ENCODE measurements around the gene HOXD13. TPM values are rescaled to one million over a fixed set of nuclear protein-coding genes. Genes with fewer than 3 reads are reported as not detected.

The HOXD13 gene
- total RNA-seq, 1 experiment from 2014 or later = not detected

GRCh38 chr2:176106581-176107539 is 14.3 kb downstream of the HOXD13 start, which contains the start of gene HOXD11:
TSS of gene HOXD11 (plus strand) at chr2:176107280. CDS start at chr2:176107356, 76 bp downstream.
- POLR2A ChIA-PET (ENCODE audit: unreplicated experiment) = interaction anchor here (0.8 kb wide), 1 partner anchor 1644 kb away, joined by 10 read pairs; no protein-coding TSS in a partner anchor
- DNase-seq = no peak

GRCh38 chr2:176107731-176108181 is 15.2 kb downstream of the HOXD13 start:
- no peak for DNase-seq
- no TSS peak for BruUV-seq (replicated peaks)
- Histone ChIP-seq H3K9me2 (ENCODE audit: insufficient read depth) (no peaks in the 10 kb centered on the region), H4K20me1 (ENCODE audit: insufficient read depth) (no peaks in the 10 kb centered on the region), H3K4me3 (no peak overlapping the region), H3K4me1 (replicated peaks; ENCODE audit: insufficient read depth) (no peaks in the 10 kb centered on the region), H2AFZ (no peak overlapping the region), H3K9me3 (ENCODE audit: insufficient read depth, low read depth) (no peaks in the 10 kb centered on the region), H3K4me2 (no peak overlapping the region), H3K27me3 (ENCODE audit: insufficient read depth, low read depth) (peaks cover 31% of the 10 kb centered on the region; the same call in 1 of the 2 replicates), H3F3A (ENCODE audit: insufficient read depth, low read depth) (no peaks in the 10 kb centered on the region), H3K36me3 (ENCODE audit: low read depth) (no peaks in the 10 kb centered on the region), H3K79me2 (ENCODE audit: low read depth) (no peaks in the 10 kb centered on the region), H3K27ac (no peak overlapping the region)
- ChIA-PET CTCF (no interaction called here), POLR2A (ENCODE audit: unreplicated experiment) (no interaction called here)
- intact Hi-C loops (cut with micrococcal nuclease; ENCODE audit: unreplicated experiment) = no loop called here
- TF ChIP-seq EZH2 (IDR thresholded peaks at IDR 0.05; ENCODE audit: low read depth) (no peak), CTCF (conservative IDR thresholded peaks at IDR 0.05) (no peak)

More at GRCh38 chr2:176106581-176107539, 14.3 kb downstream of the HOXD13 start, which contains the start of gene HOXD11:
- Histone ChIP-seq H3K27ac (no peak within 1 kb of the TSS), H2AFZ (no peak within 1 kb of the TSS), H3K79me2 (ENCODE audit: low read depth) (no peaks in the 10 kb centered on the region), H3K9me3 (ENCODE audit: insufficient read depth, low read depth) (no peaks in the 10 kb centered on the region), H3K9me2 (ENCODE audit: insufficient read depth) (no peaks in the 10 kb centered on the region), H4K20me1 (ENCODE audit: insufficient read depth) (no peaks in the 10 kb centered on the region), H3K4me3 (no peak within 1 kb of the TSS), H3K36me3 (ENCODE audit: low read depth) (no peaks in the 10 kb centered on the region), H3F3A (ENCODE audit: insufficient read depth, low read depth) (no peaks in the 10 kb centered on the region), H3K4me1 (replicated peaks; ENCODE audit: insufficient read depth) (no peaks in the 10 kb centered on the region), H3K27me3 (ENCODE audit: insufficient read depth, low read depth) (peaks cover 32% of the 10 kb centered on the region), H3K4me2 (no peak within 1 kb of the TSS)
- intact Hi-C loops (cut with micrococcal nuclease; ENCODE audit: unreplicated experiment) = no loop called here
- no TSS peak for BruUV-seq (replicated peaks)
- TF ChIP-seq EZH2 (IDR thresholded peaks at IDR 0.05; ENCODE audit: low read depth) (no peak), CTCF (conservative IDR thresholded peaks at IDR 0.05) (no peak)
- CTCF ChIA-PET = interaction anchor here (1.0 kb wide), 1 partner anchor 9 kb away, joined by 7 read pairs; no protein-coding TSS in a partner anchor

DNA sequence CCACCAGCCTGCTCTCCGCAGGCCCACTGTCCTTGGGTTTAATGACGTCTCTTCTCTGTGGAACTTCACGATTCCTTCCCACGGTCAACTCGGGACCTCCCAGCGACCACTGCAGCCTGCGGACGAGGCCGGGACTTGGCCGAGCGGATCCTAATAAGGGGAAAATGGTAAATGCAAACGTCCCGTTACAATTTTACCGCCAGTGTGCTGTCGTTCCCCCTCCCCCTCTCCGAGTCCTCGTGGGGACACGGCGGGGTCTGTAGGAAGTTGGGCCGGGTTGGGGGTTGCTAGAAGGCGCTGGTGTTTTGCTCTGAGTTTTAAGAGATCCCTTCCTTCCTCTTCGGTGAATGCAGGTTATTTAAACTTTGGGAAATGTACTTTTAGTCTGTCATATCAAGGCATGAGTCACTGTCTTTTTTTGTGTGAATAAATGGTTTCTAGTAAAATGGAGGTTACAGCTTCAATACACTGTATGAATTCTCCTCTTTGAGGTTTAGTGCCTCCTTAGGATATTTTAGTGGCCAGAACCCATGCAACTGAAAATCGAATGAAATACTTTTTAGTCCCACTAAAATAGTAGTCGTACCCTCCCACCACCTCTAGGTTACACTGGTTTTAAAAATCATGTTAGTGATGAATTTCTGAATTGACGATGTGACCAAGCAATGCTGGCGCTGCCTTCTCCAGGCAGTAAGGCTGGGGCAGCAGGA is 16.8 kb downstream of the HOXD13 start:
- Histone ChIP-seq H3K9me2 (ENCODE audit: insufficient read depth) (no peaks in the 10 kb centered on the region), H3K79me2 (ENCODE audit: low read depth) (no peaks in the 10 kb centered on the region), H3K4me3 (no peak overlapping the region), H3K36me3 (ENCODE audit: low read depth) (no peaks in the 10 kb centered on the region), H2AFZ (no peak overlapping the region), H3F3A (ENCODE audit: insufficient read depth, low read depth) (no peaks in the 10 kb centered on the region), H3K27ac (no peak overlapping the region), H3K9me3 (ENCODE audit: insufficient read depth, low read depth) (no peaks in the 10 kb centered on the region), H3K27me3 (ENCODE audit: insufficient read depth, low read depth) (peaks cover 37% of the 10 kb centered on the region), H3K4me1 (replicated peaks; ENCODE audit: insufficient read depth) (no peaks in the 10 kb centered on the region), H4K20me1 (ENCODE audit: insufficient read depth) (no peaks in the 10 kb centered on the region), H3K4me2 (no peak overlapping the region)
- no peak for DNase-seq
- intact Hi-C loops (cut with micrococcal nuclease; ENCODE audit: unreplicated experiment) = no loop called here
- TF ChIP-seq CTCF (conservative IDR thresholded peaks at IDR 0.05) (no peak), EZH2 (IDR thresholded peaks at IDR 0.05; ENCODE audit: low read depth) (no peak)
- no TSS peak for BruUV-seq (replicated peaks)
- ChIA-PET POLR2A (ENCODE audit: unreplicated experiment) (no interaction called here), CTCF (no interaction called here)

Measured in PC-9 (cell line).